GM06990 (cell line): ENCODE data around the gene JAGN1.
A peak's percentile ranks its signal among the peaks of the same experiment; 100 is the strongest.

Experiments
- DNase-seq: peaks from one replicate; pipeline ENCODE4 v3.0.0-alpha.2; 2011; ENCODE audit not compliant: insufficient read length; ENCODE audit errors: extremely low read depth
- H3K27me3 ChIP-seq: replicated peaks from 2 replicates; pipeline ENCODE4 v1.6.0; 2011; ENCODE audit warnings: low read length; ENCODE audit not compliant: control insufficient read depth, insufficient read depth
- H3K36me3 ChIP-seq: 2 replicates; pipeline ENCODE4 v1.5.1; 2011; ENCODE audit warnings: low read length; ENCODE audit not compliant: control insufficient read depth, insufficient read depth
- H3K4me3 ChIP-seq: replicated peaks from 2 replicates; pipeline ENCODE4 v1.5.1; 2011; ENCODE audit warnings: low read depth, mild to moderate bottlenecking, control low read depth, low read length
- TF ChIP-seq, protein P1 (sequence below): IDR thresholded peaks from 2 replicates; pipeline ENCODE4 v1.5.1; 2011; ENCODE audit warnings: low read length, control low read depth, mild to moderate bottlenecking, inconsistent platforms; ENCODE audit not compliant: insufficient read depth, poor library complexity, severe bottlenecking

Gene JAGN1

GRCh38 chr3:9884555-9885165 is 5.8 kb upstream of the JAGN1 start:
- no peak for DNase-seq
- no peaks in the 10 kb centered on the region for H3K36me3 ChIP-seq
- TF ChIP-seq, protein P1, sequence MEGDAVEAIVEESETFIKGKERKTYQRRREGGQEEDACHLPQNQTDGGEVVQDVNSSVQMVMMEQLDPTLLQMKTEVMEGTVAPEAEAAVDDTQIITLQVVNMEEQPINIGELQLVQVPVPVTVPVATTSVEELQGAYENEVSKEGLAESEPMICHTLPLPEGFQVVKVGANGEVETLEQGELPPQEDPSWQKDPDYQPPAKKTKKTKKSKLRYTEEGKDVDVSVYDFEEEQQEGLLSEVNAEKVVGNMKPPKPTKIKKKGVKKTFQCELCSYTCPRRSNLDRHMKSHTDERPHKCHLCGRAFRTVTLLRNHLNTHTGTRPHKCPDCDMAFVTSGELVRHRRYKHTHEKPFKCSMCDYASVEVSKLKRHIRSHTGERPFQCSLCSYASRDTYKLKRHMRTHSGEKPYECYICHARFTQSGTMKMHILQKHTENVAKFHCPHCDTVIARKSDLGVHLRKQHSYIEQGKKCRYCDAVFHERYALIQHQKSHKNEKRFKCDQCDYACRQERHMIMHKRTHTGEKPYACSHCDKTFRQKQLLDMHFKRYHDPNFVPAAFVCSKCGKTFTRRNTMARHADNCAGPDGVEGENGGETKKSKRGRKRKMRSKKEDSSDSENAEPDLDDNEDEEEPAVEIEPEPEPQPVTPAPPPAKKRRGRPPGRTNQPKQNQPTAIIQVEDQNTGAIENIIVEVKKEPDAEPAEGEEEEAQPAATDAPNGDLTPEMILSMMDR, result no peak
- no peaks in the 10 kb centered on the region for H3K27me3 ChIP-seq
- no peak overlapping the region for H3K4me3 ChIP-seq

- no peak for DNase-seq
- TF ChIP-seq, protein P1, result no peak
- Histone ChIP-seq H3K4me3 (no peak overlapping the region), H3K27me3 (no peaks in the 10 kb centered on the region), H3K36me3 (no peaks in the 10 kb centered on the region)
Measured at GRCh38 chr3:9886328-9886727, 4.1 kb upstream of the JAGN1 start.

GRCh38 chr3:9887480-9887879 is 2.9 kb upstream of the JAGN1 start:
- TF ChIP-seq, protein P1, result no peak
- no peak overlapping the region for H3K4me3 ChIP-seq
- no peaks in the 10 kb centered on the region for H3K27me3 ChIP-seq
- H3K36me3 ChIP-seq, result no peaks in the 10 kb centered on the region
- DNase-seq, result no peak

- H3K36me3 ChIP-seq, result peaks cover 9% of the 10 kb centered on the region
- H3K4me3 ChIP-seq, result no peak overlapping the region
- no peak for DNase-seq
- TF ChIP-seq, protein P1, result no peak
- H3K27me3 ChIP-seq, result no peaks in the 10 kb centered on the region
Measured at GRCh38 chr3:9888540-9888939, 1.9 kb upstream of the JAGN1 start.

GRCh38 chr3:9889405-9889804 is 1.0 kb upstream of the JAGN1 start:
- no peak overlapping the region for H3K4me3 ChIP-seq
- TF ChIP-seq, protein P1, result no peak
- DNase-seq, result no peak
- H3K36me3 ChIP-seq, result peaks cover 10% of the 10 kb centered on the region
- H3K27me3 ChIP-seq, result no peaks in the 10 kb centered on the region

- DNase-seq, result no peak
- Histone ChIP-seq H3K4me3 (peak overlapping the region; percentile 100), H3K36me3 (peaks cover 10% of the 10 kb centered on the region), H3K27me3 (no peaks in the 10 kb centered on the region)
- TF ChIP-seq, protein P1, result no peak
Measured at GRCh38 chr3:9891072-9891622, 737 bp downstream of the JAGN1 start.
